GM12878 (cell line): ENCODE data around the gene ZCCHC8. TPM values are rescaled to one million over a fixed set of nuclear protein-coding genes. Genes with fewer than 3 reads are reported as not detected.
"Not testable (repeated sequence)": the region's sequence is repeated elsewhere in the genome, so short reads cannot be mapped to it uniquely, and the experiment has no call there.

Source experiments
- ATAC-seq: fragments of 200-7000 bp; cut with Tn5 transposase; 3 replicates; pipeline ENCODE4 v1.9.1; 2020; ENCODE audit warnings: mild to moderate bottlenecking, moderate library complexity
- BruUV-seq: library from RNA; stranded (reverse); fragments of 400-500 nt; replicated peaks from 2 replicates; lab custom pipeline; 2021; lab: Mats Ljungman, UMichigan
- CTCF ChIA-PET: fragments of 300-600 bp; sonication (Branson Sonifier 250); formaldehyde crosslinking; extraction: SDS; loops from one replicate; lab custom pipeline; 2021; ENCODE audit warnings: inconsistent platforms; lab: Yijun Ruan, JAX
- POLR2A ChIA-PET: fragments of 350-600 bp; formaldehyde crosslinking; extraction: SDS; loops from one replicate; lab custom pipeline; 2021; ENCODE audit warnings: inconsistent platforms; lab: Charles Lee
- RAD21 ChIA-PET: fragments of 300-600 bp; sonication (Branson Sonifier 250); formaldehyde crosslinking; loops from one replicate; lab custom pipeline; 2023; ENCODE audit warnings: antibody characterized with exemption; ENCODE audit not compliant: unreplicated experiment; lab: Charles Lee
- SMC1A ChIA-PET: fragments of 300-600 bp; sonication (Branson Sonifier 250); formaldehyde crosslinking; loops from one replicate; lab custom pipeline; 2023; ENCODE audit not compliant: unreplicated experiment, uncharacterized antibody; lab: Charles Lee
- DNase-seq: peaks from one replicate; pipeline ENCODE4 v3.0.0-alpha.2; 2011; ENCODE audit warnings: low read depth, low spot score
- FAIRE-seq: peaks from 3 replicates; lab custom pipeline; 2011; peaks lifted over from hg19 to GRCh38; lab: Jason Lieb, UNC
- H2AFZ ChIP-seq: 2 replicates; pipeline ENCODE4 v1.6.0; 2011; ENCODE audit warnings: low read depth, low read length, control low read depth; ENCODE audit not compliant: control insufficient read depth
- H3K27ac ChIP-seq: 2 replicates; pipeline ENCODE4 v1.5.1; 2011; ENCODE audit warnings: control low read depth; ENCODE audit not compliant: control insufficient read depth, insufficient read depth
- H3K27me3 ChIP-seq, 2 experiments: replicated peaks in 1 of 2; 2 replicates each; pipeline versions ENCODE4 v1.6.0 to v1.6.1; 2011; ENCODE audit warnings: low read length in 1 of 2; ENCODE audit not compliant: control insufficient read depth in 2 of 2, insufficient read depth in 2 of 2
- H3K36me3 ChIP-seq, 2 experiments: 2 replicates each; pipeline ENCODE4 v1.5.1; 2011; ENCODE audit warnings: low read length in 1 of 2; ENCODE audit not compliant: control insufficient read depth in 2 of 2, insufficient read depth in 2 of 2
- H3K4me1 ChIP-seq: 2 replicates; pipeline ENCODE4 v1.6.1; 2011; ENCODE audit warnings: mild to moderate bottlenecking, low read length, moderate library complexity, mixed read lengths; ENCODE audit not compliant: control insufficient read depth, insufficient read depth
- H3K4me2 ChIP-seq: 2 replicates; pipeline ENCODE4 v1.6.0; 2011; ENCODE audit warnings: control low read depth; ENCODE audit not compliant: control insufficient read depth, insufficient read depth
- H3K4me3 ChIP-seq: fragments of 200-600 bp; sonication (generic); 2 replicates; pipeline ENCODE4 v1.5.1; 2016
- H3K79me2 ChIP-seq: 2 replicates; pipeline ENCODE4 v1.6.0; 2011; ENCODE audit warnings: low read length; ENCODE audit not compliant: control insufficient read depth, insufficient read depth
- H3K9ac ChIP-seq: 2 replicates; pipeline ENCODE4 v1.8.0; 2011; ENCODE audit warnings: low read length, control low read depth, mixed read lengths; ENCODE audit not compliant: control insufficient read depth, insufficient read depth
- H3K9me3 ChIP-seq: replicated peaks from 3 replicates; pipeline ENCODE4 v1.5.1; 2011; ENCODE audit warnings: mild to moderate bottlenecking, low read length; ENCODE audit not compliant: control insufficient read depth, insufficient read depth
- H4K20me1 ChIP-seq: 2 replicates; pipeline ENCODE4 v1.6.0; 2011; ENCODE audit not compliant: control insufficient read depth, insufficient read depth
- BACH1 ChIP-seq: fragments of 450-650 bp; IDR thresholded peaks from 2 replicates; pipeline ENCODE4 v1.6.1; 2017; ENCODE audit warnings: mild to moderate bottlenecking, borderline replicate concordance
- CHD1 ChIP-seq: IDR thresholded peaks from 2 replicates; pipeline ENCODE4 v1.6.1; 2012; ENCODE audit warnings: low read depth, low read length, improper control_type of control experiment
- CHD4 ChIP-seq: fragments of 200-600 bp; sonication (generic); IDR thresholded peaks from 2 replicates; pipeline ENCODE4 v1.6.1; 2016; ENCODE audit warnings: mild to moderate bottlenecking
- JUND ChIP-seq: IDR thresholded peaks from 2 replicates; pipeline ENCODE4 v1.6.1; 2012; ENCODE audit warnings: low read depth, mild to moderate bottlenecking, low read length, improper control_type of control experiment, moderate library complexity
- MTA3 ChIP-seq: IDR thresholded peaks from 2 replicates; pipeline ENCODE4 v1.6.1; 2012; ENCODE audit warnings: low read length, inconsistent platforms, borderline replicate concordance
- RFX5 ChIP-seq: IDR thresholded peaks from 2 replicates; pipeline ENCODE4 v1.6.1; 2011; ENCODE audit warnings: low read depth, low read length, improper control_type of control experiment
- ZNF207 ChIP-seq: fragments of 450-650 bp; IDR thresholded peaks from 2 replicates; pipeline ENCODE4 v1.6.1; 2014; ENCODE audit warnings: antibody characterized with exemption, mild to moderate bottlenecking, borderline replicate concordance
- WGBS: methylation state at CpG from one replicate; pipeline ENCODE4 v1.1.6; 2016; ENCODE audit warnings: low lambda C conversion rate; ENCODE audit not compliant: insufficient replicate concordance, insufficient coverage; ENCODE audit errors: missing lambda C conversion rate; 5-methylcytosine and 5-hydroxymethylcytosine counted together
- in situ Hi-C: fragments of 300-500 bp; cut with MboI; formaldehyde crosslinking; loops from 9 replicates; pipeline ENCODE4 v1.14.3; 2018; ENCODE audit warnings: mixed read lengths
- intact Hi-C: fragments of 100-400 bp; cut with micrococcal nuclease; formaldehyde crosslinking; loops from one replicate; pipeline ENCODE4 v1.14.2; 2022; ENCODE audit not compliant: unreplicated experiment
- polyA plus RNA-seq, 11 experiments: library from polyadenylated mRNA; depleted of rRNA in 4 of 11; unstranded in 6 of 11; stranded (reverse) in 5 of 11; fragments of >200 nt; fragmentation: Nextera tagmentation in 4 of 11; fragmentation: Illumina TruSeq in 1 of 11; extraction: Ambion mirVana in 4 of 11; extraction: Trizol in 1 of 11; gene quantifications; 1 replicate in 1 of 11; 2 replicates in 10 of 11; pipeline versions ENCODE4 v1.2.1 to v1.2.3, GENCODE V29; 2011 to 2016; ENCODE audit warnings: inconsistent platforms in 2 of 11, missing spikeins in 2 of 11, low read depth in 1 of 11
- total RNA-seq, 4 experiments: library from RNA; depleted of rRNA in 3 of 4; stranded (reverse); fragments of >200 nt in 3 of 4; fragmentation: Illumina TruSeq in 1 of 4; extraction: Trizol in 1 of 4; gene quantifications; 2 replicates each; pipeline versions ENCODE4 v1.2.1 to v1.2.3, GENCODE V29; 2013 to 2021
- TF ChIP-seq, protein P1 (sequence below): IDR thresholded peaks from 2 replicates; pipeline ENCODE4 v1.6.1; 2012; ENCODE audit warnings: improper control_type of control experiment, low read depth, low read length; ENCODE audit not compliant: insufficient replicate concordance
- TF ChIP-seq, protein P2 (sequence below): fragments of 450-650 bp; formaldehyde crosslinking; IDR thresholded peaks from 2 replicates; pipeline ENCODE4 v1.4.0; 2022; ENCODE audit warnings: mild to moderate bottlenecking, moderate library complexity

The ZCCHC8 gene
- total and polyA plus RNA-seq, 10 of the 15 experiments (the other 5 are each of a cell fraction or from before 2014, with no cell fraction given): 8.8 to 34.8 (median 21.7) TPM

DNA sequence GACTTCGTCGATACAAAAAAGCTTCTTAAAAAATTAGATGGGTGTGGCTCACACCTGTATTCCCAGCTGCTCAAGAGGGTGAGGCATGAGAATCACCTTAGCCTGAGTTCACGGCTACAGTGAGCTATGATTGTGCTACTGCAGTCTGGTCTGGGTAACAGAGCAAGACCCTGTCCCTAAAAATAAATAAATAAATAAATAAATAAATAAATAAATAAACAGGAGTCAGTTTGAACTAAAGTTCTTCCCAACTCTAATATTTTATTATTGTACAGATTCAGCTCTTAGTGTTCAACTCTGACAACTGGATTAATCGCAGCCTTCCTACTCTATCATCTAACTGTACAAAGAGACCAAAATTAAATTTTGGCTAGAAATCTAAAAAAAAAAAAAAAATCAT, 65.5 kb downstream of the ZCCHC8 start:
- intact Hi-C loops: no loop called here
- no peaks in the 10 kb centered on the region for H4K20me1 ChIP-seq
- no peaks in the 10 kb centered on the region for H3K9me3 ChIP-seq
- no peaks in the 10 kb centered on the region for H3K36me3 ChIP-seq
- CTCF ChIA-PET: interaction anchor here (1.1 to 1.2 kb wide), 2 partner anchors 36 to 37 kb away, joined by 4 to 5 read pairs; no protein-coding TSS in a partner anchor
- no peak for TF ChIP-seq BACH1
- TF ChIP-seq, protein P1, sequence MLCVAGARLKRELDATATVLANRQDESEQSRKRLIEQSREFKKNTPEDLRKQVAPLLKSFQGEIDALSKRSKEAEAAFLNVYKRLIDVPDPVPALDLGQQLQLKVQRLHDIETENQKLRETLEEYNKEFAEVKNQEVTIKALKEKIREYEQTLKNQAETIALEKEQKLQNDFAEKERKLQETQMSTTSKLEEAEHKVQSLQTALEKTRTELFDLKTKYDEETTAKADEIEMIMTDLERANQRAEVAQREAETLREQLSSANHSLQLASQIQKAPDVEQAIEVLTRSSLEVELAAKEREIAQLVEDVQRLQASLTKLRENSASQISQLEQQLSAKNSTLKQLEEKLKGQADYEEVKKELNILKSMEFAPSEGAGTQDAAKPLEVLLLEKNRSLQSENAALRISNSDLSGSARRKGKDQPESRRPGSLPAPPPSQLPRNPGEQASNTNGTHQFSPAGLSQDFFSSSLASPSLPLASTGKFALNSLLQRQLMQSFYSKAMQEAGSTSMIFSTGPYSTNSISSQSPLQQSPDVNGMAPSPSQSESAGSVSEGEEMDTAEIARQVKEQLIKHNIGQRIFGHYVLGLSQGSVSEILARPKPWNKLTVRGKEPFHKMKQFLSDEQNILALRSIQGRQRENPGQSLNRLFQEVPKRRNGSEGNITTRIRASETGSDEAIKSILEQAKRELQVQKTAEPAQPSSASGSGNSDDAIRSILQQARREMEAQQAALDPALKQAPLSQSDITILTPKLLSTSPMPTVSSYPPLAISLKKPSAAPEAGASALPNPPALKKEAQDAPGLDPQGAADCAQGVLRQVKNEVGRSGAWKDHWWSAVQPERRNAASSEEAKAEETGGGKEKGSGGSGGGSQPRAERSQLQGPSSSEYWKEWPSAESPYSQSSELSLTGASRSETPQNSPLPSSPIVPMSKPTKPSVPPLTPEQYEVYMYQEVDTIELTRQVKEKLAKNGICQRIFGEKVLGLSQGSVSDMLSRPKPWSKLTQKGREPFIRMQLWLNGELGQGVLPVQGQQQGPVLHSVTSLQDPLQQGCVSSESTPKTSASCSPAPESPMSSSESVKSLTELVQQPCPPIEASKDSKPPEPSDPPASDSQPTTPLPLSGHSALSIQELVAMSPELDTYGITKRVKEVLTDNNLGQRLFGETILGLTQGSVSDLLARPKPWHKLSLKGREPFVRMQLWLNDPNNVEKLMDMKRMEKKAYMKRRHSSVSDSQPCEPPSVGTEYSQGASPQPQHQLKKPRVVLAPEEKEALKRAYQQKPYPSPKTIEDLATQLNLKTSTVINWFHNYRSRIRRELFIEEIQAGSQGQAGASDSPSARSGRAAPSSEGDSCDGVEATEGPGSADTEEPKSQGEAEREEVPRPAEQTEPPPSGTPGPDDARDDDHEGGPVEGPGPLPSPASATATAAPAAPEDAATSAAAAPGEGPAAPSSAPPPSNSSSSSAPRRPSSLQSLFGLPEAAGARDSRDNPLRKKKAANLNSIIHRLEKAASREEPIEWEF: no peak
- TF ChIP-seq RFX5: no peak
- TF ChIP-seq JUND: no peak
- TF ChIP-seq ZNF207: no peak
- TF ChIP-seq, protein P2, sequence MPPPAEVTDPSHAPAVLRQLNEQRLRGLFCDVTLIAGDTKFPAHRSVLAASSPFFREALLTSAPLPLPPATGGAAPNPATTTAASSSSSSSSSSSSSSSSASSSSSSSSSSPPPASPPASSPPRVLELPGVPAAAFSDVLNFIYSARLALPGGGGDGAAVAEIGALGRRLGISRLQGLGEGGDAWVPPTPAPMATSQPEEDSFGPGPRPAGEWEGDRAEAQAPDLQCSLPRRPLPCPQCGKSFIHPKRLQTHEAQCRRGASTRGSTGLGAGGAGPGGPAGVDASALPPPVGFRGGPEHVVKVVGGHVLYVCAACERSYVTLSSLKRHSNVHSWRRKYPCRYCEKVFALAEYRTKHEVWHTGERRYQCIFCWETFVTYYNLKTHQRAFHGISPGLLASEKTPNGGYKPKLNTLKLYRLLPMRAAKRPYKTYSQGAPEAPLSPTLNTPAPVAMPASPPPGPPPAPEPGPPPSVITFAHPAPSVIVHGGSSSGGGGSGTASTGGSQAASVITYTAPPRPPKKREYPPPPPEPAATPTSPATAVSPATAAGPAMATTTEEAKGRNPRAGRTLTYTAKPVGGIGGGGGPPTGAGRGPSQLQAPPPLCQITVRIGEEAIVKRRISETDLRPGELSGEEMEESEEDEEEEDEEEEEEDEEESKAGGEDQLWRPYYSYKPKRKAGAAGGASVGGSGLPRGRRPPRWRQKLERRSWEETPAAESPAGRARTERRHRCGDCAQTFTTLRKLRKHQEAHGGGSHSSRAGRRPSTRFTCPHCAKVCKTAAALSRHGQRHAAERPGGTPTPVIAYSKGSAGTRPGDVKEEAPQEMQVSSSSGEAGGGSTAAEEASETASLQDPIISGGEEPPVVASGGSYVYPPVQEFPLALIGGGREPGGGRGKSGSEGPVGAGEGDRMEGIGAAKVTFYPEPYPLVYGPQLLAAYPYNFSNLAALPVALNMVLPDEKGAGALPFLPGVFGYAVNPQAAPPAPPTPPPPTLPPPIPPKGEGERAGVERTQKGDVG (CRISPR knock-in tag): no peak
- no peak for TF ChIP-seq CHD1
- no peak for TF ChIP-seq MTA3
- TF ChIP-seq CHD4: no peak
- POLR2A ChIA-PET: interaction anchor here (0.5 kb wide), 1 partner anchor 533 kb away, joined by 5 read pairs; no protein-coding TSS in a partner anchor
- no peaks in the 10 kb centered on the region for H3K4me1 ChIP-seq
- H3K27me3 ChIP-seq: no peaks in the 10 kb centered on the region
- in situ Hi-C loops: no loop called here
- no peak overlapping the region for H3K9ac ChIP-seq
- SMC1A ChIA-PET: interaction anchor here (1.2 to 1.3 kb wide), 2 partner anchors 9 to 37 kb away, joined by 3 to 4 read pairs; no protein-coding TSS in a partner anchor
- H3K79me2 ChIP-seq: no peaks in the 10 kb centered on the region
- no peak overlapping the region for H3K4me3 ChIP-seq
- no peak for DNase-seq
- no peak overlapping the region for H3K27ac ChIP-seq
- FAIRE-seq: no peak
- RAD21 ChIA-PET: interaction anchor here (1.2 kb wide), 1 partner anchor 34 kb away, joined by 3 read pairs; no protein-coding TSS in a partner anchor
- H3K4me2 ChIP-seq: no peak overlapping the region
- ATAC-seq: no peak
- no peak overlapping the region for H2AFZ ChIP-seq
- WGBS: 73% methylated on average over 4 of the region's 4 CpGs
- BruUV-seq: no TSS peak

DNA sequence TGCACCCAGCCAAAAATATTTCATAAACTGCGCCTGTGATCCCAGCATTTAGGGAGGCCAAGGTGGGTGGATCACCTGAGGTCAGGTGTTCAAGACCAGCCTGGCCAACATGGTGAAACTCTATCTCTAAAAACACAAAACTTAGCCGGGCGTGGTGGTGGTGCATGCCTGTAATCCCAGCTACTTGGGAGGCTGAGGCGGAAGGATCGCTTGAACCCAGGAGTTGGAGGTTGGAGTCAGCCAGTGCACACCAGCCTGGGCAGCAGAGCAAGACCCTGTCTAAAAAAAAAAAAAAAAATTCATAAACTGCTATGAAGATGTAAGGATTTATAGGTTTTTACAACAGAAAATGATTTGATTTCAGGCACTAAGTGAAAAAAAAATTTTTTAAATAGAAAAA, 71.7 kb downstream of the ZCCHC8 start:
- DNase-seq, H3K36me3 ChIP-seq, in situ Hi-C loops, H3K9me3 ChIP-seq, intact Hi-C loops, FAIRE-seq, BruUV-seq, H3K9ac ChIP-seq, H3K4me1 ChIP-seq, H2AFZ ChIP-seq, H3K4me3 ChIP-seq, H3K27ac ChIP-seq, H3K27me3 ChIP-seq, RAD21 ChIA-PET, H3K4me2 ChIP-seq, H3K79me2 ChIP-seq, H4K20me1 ChIP-seq, ATAC-seq: not testable (repeated sequence)
- POLR2A ChIA-PET: interaction anchor here (0.7 kb wide), 1 partner anchor 216 kb away, joined by 4 read pairs; no protein-coding TSS in a partner anchor
- 90% methylated on average over 5 of the region's 5 CpGs for WGBS
- CTCF ChIA-PET: interaction anchor here (1.0 kb wide), 1 partner anchor 14 kb away, joined by 3 read pairs; no protein-coding TSS in a partner anchor
- SMC1A ChIA-PET: interaction anchor here (9.4 kb wide), 1 partner anchor 44 kb away, joined by 48 read pairs; no protein-coding TSS in a partner anchor
